Left renal pelvis (tissue), 4 donors: ENCODE measurements around the gene LHPP. TPM values are rescaled to one million over a fixed set of nuclear protein-coding genes. Genes with fewer than 3 reads are reported as not detected.
"Not testable (repeated sequence)": the region's sequence is repeated elsewhere in the genome, so short reads cannot be mapped to it uniquely, and the experiment has no call there.

Source experiments
- DNase-seq, 4 donors: peaks; one replicate each; pipeline ENCODE4 v3.0.0-alpha.2; 2013; ENCODE audit warnings: low read depth in 4 of 4, low spot score in 3 of 4
- polyA plus RNA-seq, 4 donors: library from polyadenylated mRNA; unstranded; fragments of 120-200 nt; gene quantifications; one replicate each; pipeline ENCODE4 v1.2.1, GENCODE V29; 2013; ENCODE audit not compliant: insufficient read length in 4 of 4

The LHPP gene
- polyA plus RNA-seq, 4 donors: 15.7 to 23.9 (median 16.6) TPM

GRCh38 chr10:124566981-124567835 is 105.6 kb downstream of the LHPP start:
- no peak for DNase-seq

GRCh38 chr10:124568339-124568738 is 106.7 kb downstream of the LHPP start:
- no peak for DNase-seq

- no peak for DNase-seq
Measured at GRCh38 chr10:124568848-124569622, 107.4 kb downstream of the LHPP start.

- no peak for DNase-seq
Measured at GRCh38 chr10:124569623-124570470, 108.2 kb downstream of the LHPP start.

GRCh38 chr10:124570646-124571045 is 109.0 kb downstream of the LHPP start:
- no peak for DNase-seq

- no peak for DNase-seq
Measured at GRCh38 chr10:124572751-124573150, 111.1 kb downstream of the LHPP start.

GRCh38 chr10:124573726-124574455 is 112.3 kb downstream of the LHPP start:
- DNase-seq: no peak

- no peak for DNase-seq
Measured at GRCh38 chr10:124574456-124575070, 112.9 kb downstream of the LHPP start.

- no peak for DNase-seq
Measured at GRCh38 chr10:124575107-124576035, 113.7 kb downstream of the LHPP start.

- DNase-seq: no peak
Measured at GRCh38 chr10:124576526-124577420, 115.2 kb downstream of the LHPP start.

- no peak for DNase-seq
Measured at GRCh38 chr10:124577651-124578050, 116.0 kb downstream of the LHPP start.

GRCh38 chr10:124578231-124579010 is 116.8 kb downstream of the LHPP start:
- no peak for DNase-seq

- DNase-seq: no peak
Measured at GRCh38 chr10:124579011-124579399, 117.4 kb downstream of the LHPP start.

- no peak for DNase-seq
Measured at GRCh38 chr10:124586142-124586541, 124.5 kb downstream of the LHPP start.

- no peak for DNase-seq
Measured at GRCh38 chr10:124587811-124588211, 126.2 kb downstream of the LHPP start.

- DNase-seq: not testable (repeated sequence)
Measured at GRCh38 chr10:124588341-124588735, 126.7 kb downstream of the LHPP start.
